Astrocyte of the cerebellum (primary cell): ENCODE data around the gene OFD1.

Experiments used
- DNase-seq: peaks from one replicate; pipeline ENCODE4 v3.0.0-alpha.2; 2011; ENCODE audit warnings: low read depth
- H3K4me3 ChIP-seq: 2 replicates; pipeline ENCODE4 v1.5.1; 2011; ENCODE audit warnings: mild to moderate bottlenecking, low read depth, low read length, moderate library complexity
- CTCF ChIP-seq: IDR thresholded peaks from 2 replicates; pipeline ENCODE4 v1.5.1; 2012; ENCODE audit warnings: low read length, low read depth, moderate library complexity, mild to moderate bottlenecking; ENCODE audit errors: missing control alignments
- in situ Hi-C: cut with HindIII; loops from 2 replicates; pipeline ENCODE4 v1.10.0; 2017; ENCODE audit warnings: low sequenced_read_pairs

Gene OFD1

GRCh38 chrX:13732246-13733067 is 2.1 kb upstream of the OFD1 start:
- in situ Hi-C loops = no loop called here
- no peak for TF ChIP-seq CTCF
- no peak overlapping the region for H3K4me3 ChIP-seq
- DNase-seq = peak; percentile 41

GRCh38 chrX:13733506-13733905 is 1.0 kb upstream of the OFD1 start:
- no peak for TF ChIP-seq CTCF
- in situ Hi-C loops = no loop called here
- peak overlapping the region; percentile 71 for H3K4me3 ChIP-seq
- DNase-seq = no peak

- no peak for DNase-seq
- TF ChIP-seq CTCF = no peak
- H3K4me3 ChIP-seq = no peak overlapping the region
- in situ Hi-C loops = no loop called here
These were observed 7.1 kb downstream of the OFD1 start for GRCh38 chrX:13741695-13742094.

GRCh38 chrX:13742397-13743176 is 8.0 kb downstream of the OFD1 start:
- TF ChIP-seq CTCF = no peak
- in situ Hi-C loops = no loop called here
- no peak for DNase-seq
- no peak overlapping the region for H3K4me3 ChIP-seq

GRCh38 chrX:13747836-13748235 is 13.3 kb downstream of the OFD1 start:
- TF ChIP-seq CTCF = peak; percentile 68
- H3K4me3 ChIP-seq = no peak overlapping the region
- DNase-seq = peak; percentile 53
- in situ Hi-C loops = no loop called here

GRCh38 chrX:13748486-13748885 is 13.9 kb downstream of the OFD1 start:
- no peak for TF ChIP-seq CTCF
- in situ Hi-C loops = no loop called here
- H3K4me3 ChIP-seq = no peak overlapping the region
- no peak for DNase-seq
